ENCODE results near the gene CTNNA1. TPM values are rescaled to one million over a fixed set of nuclear protein-coding genes. Genes with fewer than 3 reads are reported as not detected.

The CTNNA1 gene
- total RNA-seq, 2 donors from 2014 or later: 266 to 322 TPM

DNA sequence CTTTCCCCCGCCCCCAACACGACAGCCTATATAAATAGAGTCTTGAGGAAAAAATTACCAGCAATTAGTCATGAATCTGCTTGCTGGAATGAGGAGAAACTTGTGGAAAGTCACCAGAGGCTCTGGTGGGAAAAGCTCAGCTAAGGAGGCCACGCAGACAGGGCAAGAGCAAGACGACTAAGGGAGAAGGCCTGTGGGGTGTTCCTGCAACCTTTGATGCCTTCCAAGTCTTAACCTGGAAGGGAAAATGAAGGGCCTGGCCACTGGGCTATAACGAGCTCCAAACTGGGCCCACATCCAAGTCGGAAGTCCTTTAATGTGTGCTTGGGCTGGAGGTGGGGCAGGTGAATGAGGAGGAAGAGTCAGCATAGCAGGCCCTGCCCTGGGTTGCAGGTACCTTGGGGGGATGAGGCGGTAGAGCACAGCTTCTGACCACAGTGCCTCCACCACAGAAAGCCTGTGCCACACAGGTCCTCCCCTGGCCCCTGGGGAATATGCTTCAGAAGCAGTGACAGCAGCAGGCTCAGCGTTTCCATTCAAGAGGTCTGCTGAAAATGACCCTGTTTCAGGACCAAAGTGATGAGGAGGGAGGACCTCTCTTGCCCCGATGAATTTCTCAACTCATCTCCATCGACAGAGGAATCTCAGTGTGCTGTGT is 214.7 kb downstream of the CTNNA1 start:
- no peaks in the 10 kb centered on the region for H3K27me3 ChIP-seq (replicated peaks; ENCODE audit: insufficient read depth)
- ATAC-seq (ENCODE audit: insufficient number of reproducible peaks, low FRiP score, low read depth) (no peak), DNase-seq (ENCODE audit: low spot score) (no peak)
- peaks cover 17 to 42% of the 10 kb centered on the region in 2 donors for H3K4me1 ChIP-seq (ENCODE audit: control insufficient read depth in 1 of 2, low read depth in 2 of 2)
- H3K27ac ChIP-seq: no peak overlapping the region
- H3K4me3 ChIP-seq: no peak overlapping the region
- TF ChIP-seq, protein P1, sequence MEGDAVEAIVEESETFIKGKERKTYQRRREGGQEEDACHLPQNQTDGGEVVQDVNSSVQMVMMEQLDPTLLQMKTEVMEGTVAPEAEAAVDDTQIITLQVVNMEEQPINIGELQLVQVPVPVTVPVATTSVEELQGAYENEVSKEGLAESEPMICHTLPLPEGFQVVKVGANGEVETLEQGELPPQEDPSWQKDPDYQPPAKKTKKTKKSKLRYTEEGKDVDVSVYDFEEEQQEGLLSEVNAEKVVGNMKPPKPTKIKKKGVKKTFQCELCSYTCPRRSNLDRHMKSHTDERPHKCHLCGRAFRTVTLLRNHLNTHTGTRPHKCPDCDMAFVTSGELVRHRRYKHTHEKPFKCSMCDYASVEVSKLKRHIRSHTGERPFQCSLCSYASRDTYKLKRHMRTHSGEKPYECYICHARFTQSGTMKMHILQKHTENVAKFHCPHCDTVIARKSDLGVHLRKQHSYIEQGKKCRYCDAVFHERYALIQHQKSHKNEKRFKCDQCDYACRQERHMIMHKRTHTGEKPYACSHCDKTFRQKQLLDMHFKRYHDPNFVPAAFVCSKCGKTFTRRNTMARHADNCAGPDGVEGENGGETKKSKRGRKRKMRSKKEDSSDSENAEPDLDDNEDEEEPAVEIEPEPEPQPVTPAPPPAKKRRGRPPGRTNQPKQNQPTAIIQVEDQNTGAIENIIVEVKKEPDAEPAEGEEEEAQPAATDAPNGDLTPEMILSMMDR (IDR thresholded peaks at IDR 0.05): no peak
- H3K9me3 ChIP-seq: no peaks in the 10 kb centered on the region
- H3K36me3 ChIP-seq: no peaks in the 10 kb centered on the region

- Histone ChIP-seq H3K36me3 (no peaks in the 10 kb centered on the region), H3K4me1 (ENCODE audit: control insufficient read depth in 1 of 2, low read depth in 2 of 2) (peaks cover 21 to 48% of the 10 kb centered on the region in 2 donors), H3K4me3 (no peak overlapping the region), H3K27ac (no peak overlapping the region), H3K27me3 (replicated peaks; ENCODE audit: insufficient read depth) (no peaks in the 10 kb centered on the region), H3K9me3 (no peaks in the 10 kb centered on the region)
- ATAC-seq (ENCODE audit: insufficient number of reproducible peaks, low FRiP score, low read depth) (no peak), DNase-seq (ENCODE audit: low spot score) (no peak)
- TF ChIP-seq, protein P1 (IDR thresholded peaks at IDR 0.05): no peak
Measured at GRCh38 chr5:138968601-138969000, 215.4 kb downstream of the CTNNA1 start.

- Histone ChIP-seq H3K27ac (no peak overlapping the region), H3K36me3 (no peaks in the 10 kb centered on the region), H3K9me3 (no peaks in the 10 kb centered on the region), H3K4me3 (no peak overlapping the region), H3K4me1 (ENCODE audit: control insufficient read depth in 1 of 2, low read depth in 2 of 2) (peaks cover 28 to 57% of the 10 kb centered on the region in 2 donors), H3K27me3 (replicated peaks; ENCODE audit: insufficient read depth) (no peaks in the 10 kb centered on the region)
- TF ChIP-seq, protein P1 (IDR thresholded peaks at IDR 0.05): no peak
- ATAC-seq (ENCODE audit: insufficient number of reproducible peaks, low FRiP score, low read depth): no peak
- no peak for DNase-seq (ENCODE audit: low spot score)
Measured at GRCh38 chr5:138969323-138970002, 216.2 kb downstream of the CTNNA1 start.

- no peaks in the 10 kb centered on the region for H3K36me3 ChIP-seq
- H3K4me1 ChIP-seq (ENCODE audit: control insufficient read depth in 1 of 2, low read depth in 2 of 2): peaks cover 33 to 63% of the 10 kb centered on the region in 2 donors
- no peak for DNase-seq (ENCODE audit: low spot score)
- H3K9me3 ChIP-seq: no peaks in the 10 kb centered on the region
- TF ChIP-seq, protein P1 (IDR thresholded peaks at IDR 0.05): no peak
- peak overlapping the region; percentile 72 to 80 for H3K27ac ChIP-seq
- H3K4me3 ChIP-seq: no peak overlapping the region
- no peak for ATAC-seq (ENCODE audit: insufficient number of reproducible peaks, low FRiP score, low read depth)
- no peaks in the 10 kb centered on the region for H3K27me3 ChIP-seq (replicated peaks; ENCODE audit: insufficient read depth)
Measured at GRCh38 chr5:138972230-138972629, 219.0 kb downstream of the CTNNA1 start.

- Histone ChIP-seq H3K27ac (peak overlapping the region; percentile 77 to 80), H3K4me3 (no peak overlapping the region), H3K27me3 (replicated peaks; ENCODE audit: insufficient read depth) (no peaks in the 10 kb centered on the region), H3K9me3 (no peaks in the 10 kb centered on the region), H3K4me1 (ENCODE audit: control insufficient read depth in 1 of 2, low read depth in 2 of 2) (peaks cover 30 to 57% of the 10 kb centered on the region in 2 donors), H3K36me3 (no peaks in the 10 kb centered on the region)
- DNase-seq (ENCODE audit: low spot score) (no peak), ATAC-seq (ENCODE audit: insufficient number of reproducible peaks, low FRiP score, low read depth) (no peak)
- TF ChIP-seq, protein P1 (IDR thresholded peaks at IDR 0.05): no peak
Measured at GRCh38 chr5:138972836-138973235, 219.6 kb downstream of the CTNNA1 start.

Data from thoracic aorta (tissue), 2 donors.